Endothelial cell of umbilical vein (primary cell): ENCODE measurements around the gene FSCB. TPM values are rescaled to one million over a fixed set of nuclear protein-coding genes. Genes with fewer than 3 reads are reported as not detected.

Source experiments
- BruUV-seq: library from RNA; stranded (reverse); fragments of 400-500 nt; replicated peaks from 2 replicates; lab custom pipeline; 2021; lab: Mats Ljungman, UMichigan
- CTCF ChIA-PET: fragments of 300-600, 350-600 bp; sonication (Branson Sonifier 250); formaldehyde crosslinking; loops from one replicate; lab custom pipeline; 2021; ENCODE audit warnings: antibody characterized with exemption, inconsistent platforms; lab: Charles Lee
- POLR2A ChIA-PET: fragments of 300-600, 350-600 bp; sonication (Branson Sonifier 250); formaldehyde crosslinking; loops from one replicate; lab custom pipeline; 2021; ENCODE audit warnings: antibody characterized with exemption, inconsistent platforms; lab: Charles Lee
- DNase-seq: peaks from one replicate; pipeline ENCODE4 v3.0.0-alpha.2; 2011; ENCODE audit warnings: low read depth, low spot score
- FAIRE-seq: peaks from 2 replicates; lab custom pipeline; 2011; peaks lifted over from hg19 to GRCh38; lab: Jason Lieb, UNC
- H2AFZ ChIP-seq: 2 replicates; pipeline ENCODE4 v1.6.0; 2012; ENCODE audit warnings: low read depth, low read length, control low read depth, inconsistent platforms
- H3K27ac ChIP-seq: 2 replicates; pipeline ENCODE4 v1.5.1; 2011; ENCODE audit warnings: low read depth, mild to moderate bottlenecking, control low read depth, low read length, moderate library complexity; ENCODE audit not compliant: insufficient read depth
- H3K27me3 ChIP-seq, 2 experiments: 2 replicates each; pipeline versions ENCODE4 v1.6.0 to v1.6.1; 2011; ENCODE audit warnings: low read length in 2 of 2, mixed read lengths in 1 of 2; ENCODE audit not compliant: control insufficient read depth in 2 of 2, insufficient read depth in 2 of 2
- H3K36me3 ChIP-seq, 2 experiments: 2 replicates in 1 of 2; 3 replicates in 1 of 2; pipeline ENCODE4 v1.5.1; 2011; ENCODE audit warnings: low read length in 2 of 2, mild to moderate bottlenecking in 1 of 2, moderate library complexity in 1 of 2; ENCODE audit not compliant: control insufficient read depth in 2 of 2, insufficient read depth in 2 of 2; ENCODE audit errors: extremely low read depth in 1 of 2
- H3K4me1 ChIP-seq: 3 replicates; pipeline ENCODE4 v1.5.1; 2011; ENCODE audit warnings: mild to moderate bottlenecking, low read length; ENCODE audit not compliant: control insufficient read depth, insufficient read depth; ENCODE audit errors: extremely low read depth
- H3K4me2 ChIP-seq: 2 replicates; pipeline ENCODE4 v1.6.1; 2011; ENCODE audit warnings: low read length, control low read depth, mixed read lengths; ENCODE audit not compliant: insufficient read depth
- H3K4me3 ChIP-seq, 3 experiments: fragments of 200-600 bp in 1 of 3; sonication (generic), shearing (Covaris generic) in 1 of 3; replicated peaks in 1 of 3; 2 replicates each; pipeline ENCODE4 v1.5.1; 2011 to 2016; ENCODE audit warnings: control low read depth in 3 of 3, low read length in 3 of 3, mild to moderate bottlenecking in 2 of 3, inconsistent platforms in 1 of 3, low read depth in 1 of 3, moderate library complexity in 1 of 3; ENCODE audit not compliant: insufficient read depth in 1 of 3
- H3K79me2 ChIP-seq: 2 replicates; pipeline ENCODE4 v1.6.0; 2012; ENCODE audit warnings: low read length, inconsistent platforms; ENCODE audit not compliant: control insufficient read depth, insufficient read depth
- H3K9ac ChIP-seq: replicated peaks from 2 replicates; pipeline ENCODE3; 2011; ENCODE audit warnings: low read length, control low read depth; ENCODE audit not compliant: insufficient read depth; ENCODE audit errors: extremely low read depth
- H3K9me1 ChIP-seq: replicated peaks from 3 replicates; pipeline ENCODE4 v1.6.0; 2011; ENCODE audit warnings: mild to moderate bottlenecking, low read length; ENCODE audit not compliant: control insufficient read depth, insufficient read depth; ENCODE audit errors: extremely low read depth
- H3K9me3 ChIP-seq: replicated peaks from 2 replicates; pipeline ENCODE4 v1.5.1; 2012; ENCODE audit warnings: low read length, inconsistent platforms; ENCODE audit not compliant: control insufficient read depth, insufficient read depth
- H4K20me1 ChIP-seq: replicated peaks from 2 replicates; pipeline ENCODE3; 2011; ENCODE audit warnings: mild to moderate bottlenecking, low read length; ENCODE audit not compliant: control insufficient read depth, insufficient read depth; ENCODE audit errors: extremely low read depth
- EZH2 ChIP-seq: IDR thresholded peaks from 2 replicates; pipeline ENCODE4 v1.6.1; 2012; ENCODE audit warnings: borderline replicate concordance, low read depth, mild to moderate bottlenecking, moderate library complexity, low read length, inconsistent platforms; ENCODE audit not compliant: severe bottlenecking
- FOS ChIP-seq: IDR thresholded peaks from 2 replicates; pipeline ENCODE4 v1.6.1; 2011; ENCODE audit warnings: mild to moderate bottlenecking, low read length, moderate library complexity, borderline replicate concordance; ENCODE audit not compliant: insufficient read depth
- GATA2 ChIP-seq: IDR thresholded peaks from 2 replicates; pipeline ENCODE4 v1.7.0; 2011; ENCODE audit warnings: low read depth, mild to moderate bottlenecking, moderate library complexity, mixed read lengths, low read length; ENCODE audit not compliant: insufficient read length, insufficient read depth
- JUN ChIP-seq: IDR thresholded peaks from 2 replicates; pipeline ENCODE4 v1.6.1; 2011; ENCODE audit warnings: borderline replicate concordance, low read depth; ENCODE audit not compliant: insufficient read length, insufficient read depth
- MAX ChIP-seq: IDR thresholded peaks from 2 replicates; pipeline ENCODE4 v1.6.1; 2011; ENCODE audit not compliant: insufficient read depth, insufficient read length
- MYC ChIP-seq: IDR thresholded peaks from one replicate; pipeline ENCODE4 v1.6.1; 2011; ENCODE audit warnings: mild to moderate bottlenecking, low read depth, low read length
- POLR2A ChIP-seq: IDR thresholded peaks from 2 replicates; pipeline ENCODE4 v1.6.1; 2012; ENCODE audit warnings: low read depth, mild to moderate bottlenecking, control low read depth, low read length
- POLR2AphosphoS5 ChIP-seq: IDR thresholded peaks from 2 replicates; pipeline ENCODE4 v1.6.1; 2012; ENCODE audit warnings: low read depth, mild to moderate bottlenecking, control low read depth, low read length, moderate library complexity; ENCODE audit not compliant: insufficient read depth
- dilution Hi-C: fragments of 300-500 bp; cut with MboI; formaldehyde crosslinking; loops from one replicate; pipeline ENCODE4 v1.15.0; 2019; ENCODE audit warnings: low sequenced_read_pairs; ENCODE audit not compliant: extremely low pct_ligation_motif_present
- intact Hi-C: fragments of 100-400 bp; cut with micrococcal nuclease; formaldehyde crosslinking; loops from one replicate; pipeline ENCODE4 v1.10.0; 2022
- polyA plus RNA-seq, 4 experiments: library from polyadenylated mRNA; depleted of rRNA in 3 of 4; stranded (reverse) in 3 of 4; unstranded in 1 of 4; fragments of >200 nt; gene quantifications; 2 replicates each; pipeline versions ENCODE4 v1.2.1 to v1.2.3, GENCODE V29; 2011 to 2012; ENCODE audit warnings: missing spikeins in 1 of 4
- total RNA-seq: library from RNA; stranded (reverse); gene quantifications from 2 replicates; pipeline ENCODE4 v1.2.3, GENCODE V29; 2021
- TF ChIP-seq, protein P1 (sequence below), 2 donors: IDR thresholded peaks; 1 replicate in 1 of 2; 2 replicates in 1 of 2; pipeline ENCODE4 v1.5.1; 2011; ENCODE audit warnings: low read length in 2 of 2, mild to moderate bottlenecking in 2 of 2, moderate library complexity in 2 of 2, control low read depth in 1 of 2, inconsistent platforms in 1 of 2, low read depth in 1 of 2; ENCODE audit not compliant: insufficient read depth in 1 of 2; ENCODE audit errors: extremely low read depth in 1 of 2

The FSCB gene
- total and polyA plus RNA-seq, 2 donors (not counting 3 experiments of a cell fraction or from before 2014, with no cell fraction given), result not detected

- intact Hi-C loops, result no loop called here
- DNase-seq, result no peak
- dilution Hi-C loops, result no loop called here
- TF ChIP-seq POLR2A, result no peak
- TF ChIP-seq, protein P1, sequence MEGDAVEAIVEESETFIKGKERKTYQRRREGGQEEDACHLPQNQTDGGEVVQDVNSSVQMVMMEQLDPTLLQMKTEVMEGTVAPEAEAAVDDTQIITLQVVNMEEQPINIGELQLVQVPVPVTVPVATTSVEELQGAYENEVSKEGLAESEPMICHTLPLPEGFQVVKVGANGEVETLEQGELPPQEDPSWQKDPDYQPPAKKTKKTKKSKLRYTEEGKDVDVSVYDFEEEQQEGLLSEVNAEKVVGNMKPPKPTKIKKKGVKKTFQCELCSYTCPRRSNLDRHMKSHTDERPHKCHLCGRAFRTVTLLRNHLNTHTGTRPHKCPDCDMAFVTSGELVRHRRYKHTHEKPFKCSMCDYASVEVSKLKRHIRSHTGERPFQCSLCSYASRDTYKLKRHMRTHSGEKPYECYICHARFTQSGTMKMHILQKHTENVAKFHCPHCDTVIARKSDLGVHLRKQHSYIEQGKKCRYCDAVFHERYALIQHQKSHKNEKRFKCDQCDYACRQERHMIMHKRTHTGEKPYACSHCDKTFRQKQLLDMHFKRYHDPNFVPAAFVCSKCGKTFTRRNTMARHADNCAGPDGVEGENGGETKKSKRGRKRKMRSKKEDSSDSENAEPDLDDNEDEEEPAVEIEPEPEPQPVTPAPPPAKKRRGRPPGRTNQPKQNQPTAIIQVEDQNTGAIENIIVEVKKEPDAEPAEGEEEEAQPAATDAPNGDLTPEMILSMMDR (IDR thresholded peaks at IDR 0.05; ENCODE audit: extremely low read depth in 1 of 2, insufficient read depth in 1 of 2, low read depth in 1 of 2, low read length in 2 of 2), result no peak
- TF ChIP-seq POLR2AphosphoS5, result no peak
- TF ChIP-seq GATA2, result no peak
- no peak for TF ChIP-seq FOS
- TF ChIP-seq MYC, result no peak
- TF ChIP-seq JUN, result no peak
- TF ChIP-seq EZH2, result no peak
- TF ChIP-seq MAX, result no peak
- H3K79me2 ChIP-seq, result no peaks in the 10 kb centered on the region
- no peak overlapping the region for H3K27ac ChIP-seq
- ChIA-PET POLR2A (no interaction called here), CTCF (no interaction called here)
- H3K9me3 ChIP-seq, result no peaks in the 10 kb centered on the region
- H3K27me3 ChIP-seq, result no peaks in the 10 kb centered on the region
- H3K4me1 ChIP-seq, result no peaks in the 10 kb centered on the region
- no peak overlapping the region for H3K9ac ChIP-seq
- H3K36me3 ChIP-seq, result no peaks in the 10 kb centered on the region
- no peak overlapping the region for H2AFZ ChIP-seq
- no peak for FAIRE-seq
- H3K4me3 ChIP-seq, result no peak overlapping the region
- BruUV-seq, result no TSS peak
- H3K9me1 ChIP-seq, result no peaks in the 10 kb centered on the region
- no peaks in the 10 kb centered on the region for H4K20me1 ChIP-seq
- H3K4me2 ChIP-seq, result no peak overlapping the region
These were observed 1.8 kb upstream of the FSCB start for GRCh38 chr14:44508834-44509233.
